GM19328 (cell line): ENCODE results near the gene DGKI.

Experiments used
- ATAC-seq: cut with Tn5 transposase; IDR thresholded peaks from one replicate; pipeline ENCODE4 v1.9.1; 2021; ENCODE audit warnings: mild to moderate bottlenecking, moderate library complexity; ENCODE audit not compliant: unreplicated experiment

The DGKI gene

DNA sequence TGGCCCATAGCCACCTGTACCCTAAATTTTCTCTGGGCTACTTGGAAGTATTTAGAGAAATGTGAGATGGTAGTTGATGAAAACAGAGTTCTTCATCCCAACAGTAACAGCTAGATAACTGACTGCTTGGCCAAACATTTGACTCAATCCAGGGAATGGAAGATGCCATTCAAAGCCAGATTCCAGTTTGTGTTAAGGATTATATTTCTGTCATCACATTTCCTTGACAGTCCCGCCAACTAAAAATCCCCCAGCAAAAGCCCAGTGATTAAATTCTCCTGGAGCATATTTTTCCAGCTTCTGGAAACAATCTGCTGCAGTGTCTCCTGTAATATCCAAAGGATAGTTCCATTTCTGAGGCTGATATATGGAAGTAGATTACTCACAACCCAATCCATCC, 457.9 kb downstream of the DGKI start:
- no peak for ATAC-seq

DNA sequence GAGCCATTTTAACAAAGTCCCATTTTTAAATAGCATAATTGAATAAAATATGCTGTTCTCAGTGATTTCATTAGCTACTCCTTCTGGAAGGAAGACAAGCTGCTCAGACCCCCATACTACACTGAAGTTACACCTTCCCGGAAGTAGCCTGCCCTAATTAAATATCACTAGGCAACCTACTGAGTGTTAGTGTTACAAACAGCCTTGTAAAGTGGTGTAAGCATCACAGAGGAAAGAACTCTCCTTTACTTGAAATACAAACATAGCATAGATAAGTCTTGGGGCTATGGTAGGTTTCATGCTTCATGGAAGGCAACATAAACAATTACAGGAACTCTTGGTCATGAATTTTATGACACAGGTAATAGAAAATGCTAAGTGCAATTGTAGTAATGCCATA, 459.8 kb downstream of the DGKI start:
- ATAC-seq, result no peak

GRCh38 chr7:137381045-137381444, 465.7 kb downstream of the DGKI start:
- ATAC-seq, result no peak

DNA sequence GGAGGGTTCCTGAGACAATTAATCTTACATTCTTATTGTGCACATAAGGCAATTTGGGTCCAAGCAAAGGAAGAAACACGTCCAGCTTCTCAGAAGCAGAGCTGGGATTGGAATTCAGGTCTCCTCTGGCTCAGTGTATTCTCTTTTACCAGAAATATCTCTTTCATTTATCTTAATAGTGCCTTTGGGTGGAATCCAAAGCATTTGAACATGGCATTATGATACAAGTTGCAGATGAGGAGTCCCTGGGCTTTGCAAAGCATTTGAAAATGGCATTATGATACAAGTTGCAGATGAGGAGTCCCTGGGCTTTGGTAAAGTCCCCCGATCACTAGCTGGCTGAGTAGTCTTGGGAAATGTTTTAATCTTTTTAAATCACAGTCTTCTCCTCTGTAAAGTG, 473.3 kb downstream of the DGKI start:
- ATAC-seq, result no peak

DNA sequence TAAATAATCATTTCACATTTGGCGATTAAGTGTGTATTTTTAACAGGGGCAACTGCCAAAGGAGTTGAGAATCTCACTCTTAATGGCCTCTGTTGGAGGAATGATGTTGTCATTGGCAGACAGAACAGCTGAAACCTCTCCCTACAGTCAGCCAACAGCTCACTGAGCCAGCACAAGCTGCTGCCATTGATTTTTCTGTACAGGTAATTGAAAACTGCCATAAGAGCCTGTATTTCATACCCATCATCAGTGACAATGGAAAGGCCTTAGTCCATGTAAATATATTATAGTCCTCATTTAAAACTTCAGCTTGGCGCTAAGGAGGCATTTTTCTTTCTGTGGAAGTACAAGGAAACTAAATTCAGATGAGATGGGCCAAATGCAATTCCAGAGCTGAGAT, 475.2 kb downstream of the DGKI start:
- no peak for ATAC-seq

GRCh38 chr7:137366995-137367394, 479.8 kb downstream of the DGKI start:
- no peak for ATAC-seq

- ATAC-seq, result no peak
Measured at GRCh38 chr7:137363683-137364082, 483.1 kb downstream of the DGKI start.

DNA sequence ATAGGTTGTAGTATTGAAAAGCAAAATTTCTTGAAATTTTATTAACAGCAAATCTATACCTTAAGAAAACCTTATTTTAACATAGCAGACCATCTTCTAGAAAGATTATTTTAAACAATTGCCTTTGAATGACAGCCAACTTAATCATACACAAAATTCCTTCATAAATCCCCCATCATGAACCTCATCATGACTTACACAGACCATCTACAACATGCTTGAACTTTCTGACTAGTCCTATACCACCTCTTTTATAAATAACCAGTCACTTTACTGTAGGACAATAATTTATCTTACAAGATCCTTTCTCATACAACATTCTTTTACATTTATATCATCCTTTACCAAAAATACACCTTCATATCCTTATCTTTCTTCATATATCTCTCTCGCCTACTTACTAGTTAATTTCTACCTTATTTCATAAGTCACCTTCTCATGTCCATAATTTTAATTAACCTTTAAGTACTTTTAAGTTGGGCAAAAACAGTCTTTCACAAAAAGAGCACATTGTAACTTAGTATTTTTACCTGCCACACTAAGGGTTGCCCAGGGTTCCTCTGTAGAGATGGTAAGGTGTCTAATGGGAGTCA, 486.6 kb downstream of the DGKI start:
- no peak for ATAC-seq

DNA sequence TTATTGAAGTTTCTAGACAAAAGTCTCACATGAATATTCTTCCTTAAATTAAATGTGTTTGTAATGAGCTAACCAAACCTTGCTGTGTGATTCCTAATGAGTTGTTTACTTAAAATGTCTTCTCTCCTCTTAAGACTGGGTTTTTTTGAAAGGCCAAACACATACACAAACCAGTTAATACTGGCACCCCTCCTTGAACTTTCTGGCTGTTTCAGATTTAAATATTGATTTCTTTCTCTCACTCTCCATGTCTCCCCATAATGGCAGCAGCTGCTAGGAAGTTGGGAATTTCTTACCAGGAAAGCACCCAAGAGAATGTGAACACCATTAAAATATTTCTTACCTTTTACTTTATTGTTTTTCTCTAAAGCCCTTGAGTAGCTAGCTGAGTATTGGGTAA, 491.8 kb downstream of the DGKI start:
- no peak for ATAC-seq

GRCh38 chr7:137354396-137354795, 492.4 kb downstream of the DGKI start:
- ATAC-seq, result no peak

GRCh38 chr7:137351941-137352340, 494.8 kb downstream of the DGKI start:
- no peak for ATAC-seq

GRCh38 chr7:137345799-137346449, 500.9 kb downstream of the DGKI start:
- no peak for ATAC-seq

GRCh38 chr7:137343281-137343841, 503.4 kb downstream of the DGKI start, which contains the start of gene PTN:
PTN (minus strand) TSS chr7:137343733; CDS start chr7:137254973, 88,760 bp downstream.
- no peak for ATAC-seq

- no peak for ATAC-seq
Measured at GRCh38 chr7:137342828-137343261, 503.9 kb downstream of the DGKI start.

DNA sequence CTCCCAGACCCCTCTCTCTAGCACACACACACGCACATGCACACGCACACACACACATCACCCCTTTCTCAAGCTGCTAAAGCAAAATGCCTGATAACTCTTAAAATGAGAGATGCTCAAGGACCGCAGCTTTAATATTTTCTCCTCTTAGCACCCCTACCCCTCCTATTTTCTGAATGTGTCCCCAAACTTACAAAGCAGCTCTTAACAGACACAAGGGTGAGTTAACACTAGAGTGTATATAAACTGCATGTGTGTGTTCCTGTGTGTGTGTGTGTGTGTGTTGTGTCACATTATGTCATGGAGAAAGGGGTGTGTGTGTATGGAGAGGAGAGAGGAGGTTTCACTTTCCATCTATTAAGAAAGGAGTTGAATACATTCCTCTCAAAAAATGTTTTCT, 504.5 kb downstream of the DGKI start:
- ATAC-seq, result no peak

DNA sequence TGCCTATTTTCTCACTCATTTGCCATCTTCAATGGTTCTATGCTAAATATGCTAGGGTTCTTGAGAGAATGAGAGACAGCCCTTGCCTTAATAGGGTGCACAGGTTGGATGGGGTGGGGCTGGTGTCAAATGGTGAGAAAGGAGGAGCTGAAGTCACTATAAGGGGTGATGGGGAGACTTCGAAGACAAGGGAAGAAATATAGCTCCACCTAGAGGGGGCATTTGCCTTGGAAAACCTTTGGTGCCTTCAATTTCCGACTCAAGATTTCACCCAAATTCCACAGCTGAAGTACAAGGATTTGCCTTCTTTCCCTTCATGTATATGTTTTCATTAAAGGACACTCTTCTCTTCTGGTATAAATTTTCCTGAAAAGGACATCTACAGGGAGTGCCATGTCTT, 508.9 kb downstream of the DGKI start:
- no peak for ATAC-seq

DNA sequence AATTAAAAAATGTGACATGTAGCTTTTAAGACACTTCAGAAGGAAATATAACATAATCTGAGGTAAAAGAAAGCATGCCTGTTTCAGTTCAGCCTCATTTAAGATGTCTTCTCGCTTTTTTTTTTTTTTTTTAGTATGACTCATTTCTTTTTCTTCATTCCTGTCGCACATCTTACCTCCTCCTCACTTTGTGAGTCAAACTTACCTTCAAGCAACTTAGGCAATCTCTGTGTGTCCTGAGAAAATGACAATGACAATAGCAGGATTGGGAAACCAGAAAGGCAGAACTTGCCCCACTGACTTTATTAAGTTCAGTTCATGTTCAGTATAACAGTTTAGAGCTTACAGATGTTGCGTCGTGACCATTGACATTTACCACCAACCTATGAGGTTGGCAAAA, 511.0 kb downstream of the DGKI start:
- no peak for ATAC-seq

DNA sequence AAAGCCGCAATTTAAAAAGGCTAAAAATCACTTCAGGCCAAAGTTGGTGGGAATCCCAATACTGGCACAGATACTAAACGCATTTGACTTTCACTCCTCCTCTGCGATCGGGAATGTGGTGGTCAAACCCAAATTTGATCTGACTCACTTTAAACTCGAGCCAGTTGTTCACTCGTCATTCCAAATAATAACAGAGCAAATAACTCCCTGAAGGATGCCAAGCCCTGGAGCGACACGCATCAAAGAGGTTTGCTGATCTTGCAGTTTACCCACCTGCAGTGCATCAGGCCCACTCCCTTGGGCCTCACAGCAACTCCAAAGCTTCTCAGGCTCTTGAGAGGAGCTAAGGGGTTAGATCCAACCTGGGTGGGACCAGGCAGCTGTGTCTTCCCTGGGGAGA, 515.4 kb downstream of the DGKI start:
- no peak for ATAC-seq
